Measurements from ENCODE around the gene ALOX5. TPM values are rescaled to one million over a fixed set of nuclear protein-coding genes. Genes with fewer than 3 reads are reported as not detected.

The ALOX5 gene
- total and polyA plus RNA-seq, 4 donors: 2.9 to 16.9 (median 8.4) TPM

DNA sequence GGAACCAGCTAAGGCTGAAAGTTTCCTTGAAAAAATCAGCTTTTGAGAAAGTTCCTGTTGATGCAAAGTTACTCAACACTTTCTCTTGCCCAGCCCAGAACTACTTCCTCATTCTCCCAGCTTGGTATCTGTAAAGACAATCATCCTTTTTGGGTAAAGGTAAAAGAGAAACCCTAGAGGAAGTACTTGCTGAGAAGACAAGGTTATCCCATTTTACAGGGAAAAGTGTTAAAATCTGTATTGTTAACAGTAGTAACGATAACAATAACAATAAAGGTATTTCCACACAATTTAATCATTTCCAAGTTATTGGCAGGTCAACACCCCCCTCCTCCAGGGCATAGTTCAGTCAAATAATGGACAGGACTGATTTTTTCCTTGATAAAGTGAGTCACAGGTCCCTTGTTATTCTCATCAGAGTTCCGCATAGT is 2.4 kb downstream of the ALOX5 start:
- 56% methylated on average over 2 of the region's 2 CpGs for WGBS
- H3K9me3 ChIP-seq (ENCODE audit: control insufficient read depth in 4 of 4, low read length in 3 of 4): no peaks in the 10 kb centered on the region
- TF ChIP-seq, protein P1, sequence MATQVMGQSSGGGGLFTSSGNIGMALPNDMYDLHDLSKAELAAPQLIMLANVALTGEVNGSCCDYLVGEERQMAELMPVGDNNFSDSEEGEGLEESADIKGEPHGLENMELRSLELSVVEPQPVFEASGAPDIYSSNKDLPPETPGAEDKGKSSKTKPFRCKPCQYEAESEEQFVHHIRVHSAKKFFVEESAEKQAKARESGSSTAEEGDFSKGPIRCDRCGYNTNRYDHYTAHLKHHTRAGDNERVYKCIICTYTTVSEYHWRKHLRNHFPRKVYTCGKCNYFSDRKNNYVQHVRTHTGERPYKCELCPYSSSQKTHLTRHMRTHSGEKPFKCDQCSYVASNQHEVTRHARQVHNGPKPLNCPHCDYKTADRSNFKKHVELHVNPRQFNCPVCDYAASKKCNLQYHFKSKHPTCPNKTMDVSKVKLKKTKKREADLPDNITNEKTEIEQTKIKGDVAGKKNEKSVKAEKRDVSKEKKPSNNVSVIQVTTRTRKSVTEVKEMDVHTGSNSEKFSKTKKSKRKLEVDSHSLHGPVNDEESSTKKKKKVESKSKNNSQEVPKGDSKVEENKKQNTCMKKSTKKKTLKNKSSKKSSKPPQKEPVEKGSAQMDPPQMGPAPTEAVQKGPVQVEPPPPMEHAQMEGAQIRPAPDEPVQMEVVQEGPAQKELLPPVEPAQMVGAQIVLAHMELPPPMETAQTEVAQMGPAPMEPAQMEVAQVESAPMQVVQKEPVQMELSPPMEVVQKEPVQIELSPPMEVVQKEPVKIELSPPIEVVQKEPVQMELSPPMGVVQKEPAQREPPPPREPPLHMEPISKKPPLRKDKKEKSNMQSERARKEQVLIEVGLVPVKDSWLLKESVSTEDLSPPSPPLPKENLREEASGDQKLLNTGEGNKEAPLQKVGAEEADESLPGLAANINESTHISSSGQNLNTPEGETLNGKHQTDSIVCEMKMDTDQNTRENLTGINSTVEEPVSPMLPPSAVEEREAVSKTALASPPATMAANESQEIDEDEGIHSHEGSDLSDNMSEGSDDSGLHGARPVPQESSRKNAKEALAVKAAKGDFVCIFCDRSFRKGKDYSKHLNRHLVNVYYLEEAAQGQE (IDR thresholded peaks at IDR 0.05): no peak
- TF ChIP-seq FOXA1 (IDR thresholded peaks at IDR 0.05): no peak
- no peak for TF ChIP-seq RAD21 (IDR thresholded peaks at IDR 0.05)
- no peak for TF ChIP-seq RXRA (IDR thresholded peaks at IDR 0.05)
- DNase-seq (ENCODE audit: low spot score): no peak
- peaks cover 8 to 19% (median 16%) of the 10 kb centered on the region in 4 donors for H3K4me1 ChIP-seq (ENCODE audit: control insufficient read depth in 4 of 4, insufficient read depth in 4 of 4, low read length in 3 of 4)
- no peak overlapping the region for H3K9ac ChIP-seq (ENCODE audit: low read depth in 1 of 2, low read length in 2 of 2)
- H3K27me3 ChIP-seq (ENCODE audit: control insufficient read depth in 4 of 4, insufficient read depth in 4 of 4, low read length in 3 of 4): peaks cover 0 to 5% (median 2%) of the 10 kb centered on the region in 4 donors
- no peaks in the 10 kb centered on the region for H3K36me3 ChIP-seq (ENCODE audit: control insufficient read depth in 4 of 4, insufficient read depth in 3 of 4, low read depth in 1 of 4, low read length in 3 of 4)
- peak overlapping the region in 1 of 2 donors; percentile 3 for H3K27ac ChIP-seq (ENCODE audit: low read depth in 1 of 2, low read length in 2 of 2)
- H3K4me3 ChIP-seq (ENCODE audit: low read depth in 1 of 3, low read length in 3 of 3): no peak overlapping the region

DNA sequence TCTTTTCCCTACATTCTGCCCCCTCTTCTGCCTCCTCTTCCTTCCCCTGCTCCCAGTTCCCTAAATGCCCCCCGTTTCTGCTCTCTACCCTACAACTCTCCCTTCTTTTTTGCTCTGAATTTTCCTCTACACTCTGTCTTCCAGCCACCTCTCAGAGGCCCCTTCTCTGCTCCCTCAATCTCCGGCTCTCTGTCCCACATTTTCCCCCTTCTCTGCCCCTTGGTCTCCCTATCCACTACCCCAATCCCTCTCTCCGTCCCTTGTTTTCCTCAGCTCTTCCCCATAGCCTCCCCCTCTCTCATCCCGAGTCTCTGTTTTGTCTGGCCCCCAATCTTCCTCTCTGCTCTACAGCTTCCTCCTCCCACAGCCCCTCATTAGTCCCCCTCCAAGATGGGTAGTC is 3.3 kb downstream of the ALOX5 start:
- peaks cover 0 to 5% (median 2%) of the 10 kb centered on the region in 4 donors for H3K27me3 ChIP-seq (ENCODE audit: control insufficient read depth in 4 of 4, insufficient read depth in 4 of 4, low read length in 3 of 4)
- H3K36me3 ChIP-seq (ENCODE audit: control insufficient read depth in 4 of 4, insufficient read depth in 3 of 4, low read depth in 1 of 4, low read length in 3 of 4): no peaks in the 10 kb centered on the region
- WGBS: 75% methylated on average over 4 of the region's 4 CpGs
- H3K4me3 ChIP-seq (ENCODE audit: low read depth in 1 of 3, low read length in 3 of 3): no peak overlapping the region
- no peak overlapping the region for H3K27ac ChIP-seq (ENCODE audit: low read depth in 1 of 2, low read length in 2 of 2)
- no peak for TF ChIP-seq TAF1 (conservative IDR thresholded peaks at IDR 0.05)
- no peak for TF ChIP-seq GABPA (IDR thresholded peaks at IDR 0.05 in 1 of 2, conservative IDR thresholded peaks at IDR 0.05 in 1 of 2)
- TF ChIP-seq NR2F2 (IDR thresholded peaks at IDR 0.05): no peak
- TF ChIP-seq RXRA (IDR thresholded peaks at IDR 0.05): no peak
- TF ChIP-seq, protein P2, sequence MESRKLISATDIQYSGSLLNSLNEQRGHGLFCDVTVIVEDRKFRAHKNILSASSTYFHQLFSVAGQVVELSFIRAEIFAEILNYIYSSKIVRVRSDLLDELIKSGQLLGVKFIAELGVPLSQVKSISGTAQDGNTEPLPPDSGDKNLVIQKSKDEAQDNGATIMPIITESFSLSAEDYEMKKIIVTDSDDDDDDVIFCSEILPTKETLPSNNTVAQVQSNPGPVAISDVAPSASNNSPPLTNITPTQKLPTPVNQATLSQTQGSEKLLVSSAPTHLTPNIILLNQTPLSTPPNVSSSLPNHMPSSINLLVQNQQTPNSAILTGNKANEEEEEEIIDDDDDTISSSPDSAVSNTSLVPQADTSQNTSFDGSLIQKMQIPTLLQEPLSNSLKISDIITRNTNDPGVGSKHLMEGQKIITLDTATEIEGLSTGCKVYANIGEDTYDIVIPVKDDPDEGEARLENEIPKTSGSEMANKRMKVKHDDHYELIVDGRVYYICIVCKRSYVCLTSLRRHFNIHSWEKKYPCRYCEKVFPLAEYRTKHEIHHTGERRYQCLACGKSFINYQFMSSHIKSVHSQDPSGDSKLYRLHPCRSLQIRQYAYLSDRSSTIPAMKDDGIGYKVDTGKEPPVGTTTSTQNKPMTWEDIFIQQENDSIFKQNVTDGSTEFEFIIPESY (IDR thresholded peaks at IDR 0.05): no peak
- no peak for TF ChIP-seq FOXA2 (IDR thresholded peaks at IDR 0.05)
- no peak for TF ChIP-seq HNF4A (conservative IDR thresholded peaks at IDR 0.05)
- TF ChIP-seq JUND (IDR thresholded peaks at IDR 0.05): no peak
- H3K4me1 ChIP-seq (ENCODE audit: control insufficient read depth in 4 of 4, insufficient read depth in 4 of 4, low read length in 3 of 4): peaks cover 8 to 19% (median 16%) of the 10 kb centered on the region in 4 donors
- no peak for DNase-seq (ENCODE audit: low spot score)
- no peaks in the 10 kb centered on the region for H3K9me3 ChIP-seq (ENCODE audit: control insufficient read depth in 4 of 4, low read length in 3 of 4)
- H3K9ac ChIP-seq (ENCODE audit: low read depth in 1 of 2, low read length in 2 of 2): no peak overlapping the region

DNA sequence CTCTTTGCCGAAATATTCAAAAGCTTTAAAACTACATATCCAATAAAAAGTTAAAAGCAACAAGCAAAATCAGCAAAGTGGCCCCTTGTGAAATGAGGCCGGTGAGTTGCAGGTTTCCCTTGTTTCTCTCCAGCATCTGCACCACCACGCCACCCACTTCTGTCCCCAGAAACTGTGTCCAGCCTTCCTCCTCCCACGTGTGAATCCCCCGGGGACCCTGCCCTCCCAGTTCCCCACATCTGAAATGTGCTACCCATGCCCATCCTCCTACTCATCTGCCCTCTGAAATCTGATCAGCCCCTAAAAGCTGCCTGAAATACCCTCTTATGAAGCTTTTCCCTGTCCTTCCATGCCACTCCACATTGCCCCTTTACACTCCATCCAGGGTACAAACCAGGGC is 3.8 kb downstream of the ALOX5 start:
- Histone ChIP-seq H3K27ac (ENCODE audit: low read depth in 1 of 2, low read length in 2 of 2) (no peak overlapping the region), H3K27me3 (ENCODE audit: control insufficient read depth in 4 of 4, insufficient read depth in 4 of 4, low read length in 3 of 4) (peaks cover 0 to 5% (median 2%) of the 10 kb centered on the region in 4 donors)

More for the DNA sequence above, 3.8 kb downstream of the ALOX5 start:
- TF ChIP-seq JUND (IDR thresholded peaks at IDR 0.05) (no peak), RAD21 (IDR thresholded peaks at IDR 0.05) (no peak), NR2F2 (IDR thresholded peaks at IDR 0.05) (no peak), HNF4A (conservative IDR thresholded peaks at IDR 0.05) (no peak), FOXA1 (IDR thresholded peaks at IDR 0.05) (no peak), EGR1 (IDR thresholded peaks at IDR 0.05; ENCODE audit: low read depth in 2 of 2) (no peak), TAF1 (conservative IDR thresholded peaks at IDR 0.05) (no peak), RXRA (IDR thresholded peaks at IDR 0.05) (no peak), SP1 (IDR thresholded peaks at IDR 0.05) (no peak), GABPA (IDR thresholded peaks at IDR 0.05 in 1 of 2, conservative IDR thresholded peaks at IDR 0.05 in 1 of 2) (no peak)
- TF ChIP-seq, protein P3, sequence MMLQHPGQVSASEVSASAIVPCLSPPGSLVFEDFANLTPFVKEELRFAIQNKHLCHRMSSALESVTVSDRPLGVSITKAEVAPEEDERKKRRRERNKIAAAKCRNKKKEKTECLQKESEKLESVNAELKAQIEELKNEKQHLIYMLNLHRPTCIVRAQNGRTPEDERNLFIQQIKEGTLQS (IDR thresholded peaks at IDR 0.05): no peak
- TF ChIP-seq, protein P2 (IDR thresholded peaks at IDR 0.05): no peak
- TF ChIP-seq, protein P1 (IDR thresholded peaks at IDR 0.05): no peak
- TF ChIP-seq, protein P4, sequence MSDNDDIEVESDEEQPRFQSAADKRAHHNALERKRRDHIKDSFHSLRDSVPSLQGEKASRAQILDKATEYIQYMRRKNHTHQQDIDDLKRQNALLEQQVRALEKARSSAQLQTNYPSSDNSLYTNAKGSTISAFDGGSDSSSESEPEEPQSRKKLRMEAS (IDR thresholded peaks at IDR 0.05): no peak
- Histone ChIP-seq H3K4me1 (ENCODE audit: control insufficient read depth in 4 of 4, insufficient read depth in 4 of 4, low read length in 3 of 4) (peaks cover 8 to 19% (median 16%) of the 10 kb centered on the region in 4 donors), H3K9ac (ENCODE audit: low read depth in 1 of 2, low read length in 2 of 2) (no peak overlapping the region), H3K36me3 (ENCODE audit: control insufficient read depth in 4 of 4, insufficient read depth in 3 of 4, low read depth in 1 of 4, low read length in 3 of 4) (no peaks in the 10 kb centered on the region), H3K9me3 (ENCODE audit: control insufficient read depth in 4 of 4, low read length in 3 of 4) (no peaks in the 10 kb centered on the region), H3K4me3 (ENCODE audit: low read depth in 1 of 3, low read length in 3 of 3) (no peak overlapping the region)
- DNase-seq (ENCODE audit: low spot score): no peak
- 80% methylated on average over 5 of the region's 5 CpGs for WGBS
